ENCODE results near the gene MEIS1. TPM values are rescaled to one million over a fixed set of nuclear protein-coding genes. Genes with fewer than 3 reads are reported as not detected.

Gene MEIS1
- total and polyA plus RNA-seq, 2 experiments from 2014 or later, result 0.16 to 0.28 TPM

DNA sequence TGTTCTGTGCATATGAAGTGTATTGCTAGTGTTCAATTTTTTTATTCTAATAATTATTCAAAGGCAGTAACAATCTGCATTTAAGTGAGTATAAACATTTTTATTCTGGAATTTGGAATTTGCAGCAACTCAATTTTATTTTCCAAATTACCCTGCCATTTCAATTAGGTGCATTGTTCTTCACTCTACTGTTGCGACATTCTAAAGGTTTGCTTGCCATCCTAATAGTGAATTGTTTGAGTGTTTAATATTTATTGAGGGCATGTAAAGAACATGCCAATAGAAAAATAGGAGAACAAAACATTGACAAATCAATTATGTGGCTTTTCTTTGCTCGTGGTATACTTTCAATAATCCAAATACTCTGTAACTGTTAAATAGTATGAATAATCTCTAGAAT is 18.0 kb downstream of the MEIS1 start:
- Histone ChIP-seq H3K9me2 (ENCODE audit: insufficient read depth) (no peaks in the 10 kb centered on the region), H2AFZ (no peak overlapping the region), H4K20me1 (replicated peaks; ENCODE audit: insufficient read depth) (no peaks in the 10 kb centered on the region), H3K36me3 (ENCODE audit: insufficient read depth) (no peaks in the 10 kb centered on the region), H3K4me3 (no peak overlapping the region), H3K4me2 (no peak overlapping the region), H3K79me2 (replicated peaks; ENCODE audit: insufficient read depth) (no peaks in the 10 kb centered on the region), H3K27ac (ENCODE audit: low read depth) (no peak overlapping the region), H3K27me3 (ENCODE audit: insufficient read depth) (peaks cover 24% of the 10 kb centered on the region), H3F3A (replicated peaks; ENCODE audit: low read depth) (no peaks in the 10 kb centered on the region), H3K4me1 (ENCODE audit: insufficient read depth) (no peaks in the 10 kb centered on the region; the same call in 1 of the 2 replicates)
- TF ChIP-seq EZH2 (IDR thresholded peaks at IDR 0.05; ENCODE audit: low read depth, unreplicated experiment) (no peak), ZNF114 (CRISPR knock-in tag; IDR thresholded peaks at IDR 0.05) (no peak), CREB1 (CRISPR knock-in tag; IDR thresholded peaks at IDR 0.05; ENCODE audit: low read depth) (no peak), JUNB (IDR thresholded peaks at IDR 0.05; ENCODE audit: unreplicated experiment) (no peak), STAT1 (IDR thresholded peaks at IDR 0.05; ENCODE audit: unreplicated experiment) (no peak), POLR2AphosphoS5 (IDR thresholded peaks at IDR 0.05; ENCODE audit: low read depth) (no peak), EZH2phosphoT487 (IDR thresholded peaks at IDR 0.05; ENCODE audit: unreplicated experiment) (no peak), NANOG (IDR thresholded peaks at IDR 0.05; ENCODE audit: borderline replicate concordance) (no peak), ZNF331 (CRISPR knock-in tag; IDR thresholded peaks at IDR 0.05; ENCODE audit: low read depth) (no peak)
- TF ChIP-seq, protein P1, sequence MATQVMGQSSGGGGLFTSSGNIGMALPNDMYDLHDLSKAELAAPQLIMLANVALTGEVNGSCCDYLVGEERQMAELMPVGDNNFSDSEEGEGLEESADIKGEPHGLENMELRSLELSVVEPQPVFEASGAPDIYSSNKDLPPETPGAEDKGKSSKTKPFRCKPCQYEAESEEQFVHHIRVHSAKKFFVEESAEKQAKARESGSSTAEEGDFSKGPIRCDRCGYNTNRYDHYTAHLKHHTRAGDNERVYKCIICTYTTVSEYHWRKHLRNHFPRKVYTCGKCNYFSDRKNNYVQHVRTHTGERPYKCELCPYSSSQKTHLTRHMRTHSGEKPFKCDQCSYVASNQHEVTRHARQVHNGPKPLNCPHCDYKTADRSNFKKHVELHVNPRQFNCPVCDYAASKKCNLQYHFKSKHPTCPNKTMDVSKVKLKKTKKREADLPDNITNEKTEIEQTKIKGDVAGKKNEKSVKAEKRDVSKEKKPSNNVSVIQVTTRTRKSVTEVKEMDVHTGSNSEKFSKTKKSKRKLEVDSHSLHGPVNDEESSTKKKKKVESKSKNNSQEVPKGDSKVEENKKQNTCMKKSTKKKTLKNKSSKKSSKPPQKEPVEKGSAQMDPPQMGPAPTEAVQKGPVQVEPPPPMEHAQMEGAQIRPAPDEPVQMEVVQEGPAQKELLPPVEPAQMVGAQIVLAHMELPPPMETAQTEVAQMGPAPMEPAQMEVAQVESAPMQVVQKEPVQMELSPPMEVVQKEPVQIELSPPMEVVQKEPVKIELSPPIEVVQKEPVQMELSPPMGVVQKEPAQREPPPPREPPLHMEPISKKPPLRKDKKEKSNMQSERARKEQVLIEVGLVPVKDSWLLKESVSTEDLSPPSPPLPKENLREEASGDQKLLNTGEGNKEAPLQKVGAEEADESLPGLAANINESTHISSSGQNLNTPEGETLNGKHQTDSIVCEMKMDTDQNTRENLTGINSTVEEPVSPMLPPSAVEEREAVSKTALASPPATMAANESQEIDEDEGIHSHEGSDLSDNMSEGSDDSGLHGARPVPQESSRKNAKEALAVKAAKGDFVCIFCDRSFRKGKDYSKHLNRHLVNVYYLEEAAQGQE (IDR thresholded peaks at IDR 0.05; ENCODE audit: unreplicated experiment), result no peak
- TF ChIP-seq, protein P2, sequence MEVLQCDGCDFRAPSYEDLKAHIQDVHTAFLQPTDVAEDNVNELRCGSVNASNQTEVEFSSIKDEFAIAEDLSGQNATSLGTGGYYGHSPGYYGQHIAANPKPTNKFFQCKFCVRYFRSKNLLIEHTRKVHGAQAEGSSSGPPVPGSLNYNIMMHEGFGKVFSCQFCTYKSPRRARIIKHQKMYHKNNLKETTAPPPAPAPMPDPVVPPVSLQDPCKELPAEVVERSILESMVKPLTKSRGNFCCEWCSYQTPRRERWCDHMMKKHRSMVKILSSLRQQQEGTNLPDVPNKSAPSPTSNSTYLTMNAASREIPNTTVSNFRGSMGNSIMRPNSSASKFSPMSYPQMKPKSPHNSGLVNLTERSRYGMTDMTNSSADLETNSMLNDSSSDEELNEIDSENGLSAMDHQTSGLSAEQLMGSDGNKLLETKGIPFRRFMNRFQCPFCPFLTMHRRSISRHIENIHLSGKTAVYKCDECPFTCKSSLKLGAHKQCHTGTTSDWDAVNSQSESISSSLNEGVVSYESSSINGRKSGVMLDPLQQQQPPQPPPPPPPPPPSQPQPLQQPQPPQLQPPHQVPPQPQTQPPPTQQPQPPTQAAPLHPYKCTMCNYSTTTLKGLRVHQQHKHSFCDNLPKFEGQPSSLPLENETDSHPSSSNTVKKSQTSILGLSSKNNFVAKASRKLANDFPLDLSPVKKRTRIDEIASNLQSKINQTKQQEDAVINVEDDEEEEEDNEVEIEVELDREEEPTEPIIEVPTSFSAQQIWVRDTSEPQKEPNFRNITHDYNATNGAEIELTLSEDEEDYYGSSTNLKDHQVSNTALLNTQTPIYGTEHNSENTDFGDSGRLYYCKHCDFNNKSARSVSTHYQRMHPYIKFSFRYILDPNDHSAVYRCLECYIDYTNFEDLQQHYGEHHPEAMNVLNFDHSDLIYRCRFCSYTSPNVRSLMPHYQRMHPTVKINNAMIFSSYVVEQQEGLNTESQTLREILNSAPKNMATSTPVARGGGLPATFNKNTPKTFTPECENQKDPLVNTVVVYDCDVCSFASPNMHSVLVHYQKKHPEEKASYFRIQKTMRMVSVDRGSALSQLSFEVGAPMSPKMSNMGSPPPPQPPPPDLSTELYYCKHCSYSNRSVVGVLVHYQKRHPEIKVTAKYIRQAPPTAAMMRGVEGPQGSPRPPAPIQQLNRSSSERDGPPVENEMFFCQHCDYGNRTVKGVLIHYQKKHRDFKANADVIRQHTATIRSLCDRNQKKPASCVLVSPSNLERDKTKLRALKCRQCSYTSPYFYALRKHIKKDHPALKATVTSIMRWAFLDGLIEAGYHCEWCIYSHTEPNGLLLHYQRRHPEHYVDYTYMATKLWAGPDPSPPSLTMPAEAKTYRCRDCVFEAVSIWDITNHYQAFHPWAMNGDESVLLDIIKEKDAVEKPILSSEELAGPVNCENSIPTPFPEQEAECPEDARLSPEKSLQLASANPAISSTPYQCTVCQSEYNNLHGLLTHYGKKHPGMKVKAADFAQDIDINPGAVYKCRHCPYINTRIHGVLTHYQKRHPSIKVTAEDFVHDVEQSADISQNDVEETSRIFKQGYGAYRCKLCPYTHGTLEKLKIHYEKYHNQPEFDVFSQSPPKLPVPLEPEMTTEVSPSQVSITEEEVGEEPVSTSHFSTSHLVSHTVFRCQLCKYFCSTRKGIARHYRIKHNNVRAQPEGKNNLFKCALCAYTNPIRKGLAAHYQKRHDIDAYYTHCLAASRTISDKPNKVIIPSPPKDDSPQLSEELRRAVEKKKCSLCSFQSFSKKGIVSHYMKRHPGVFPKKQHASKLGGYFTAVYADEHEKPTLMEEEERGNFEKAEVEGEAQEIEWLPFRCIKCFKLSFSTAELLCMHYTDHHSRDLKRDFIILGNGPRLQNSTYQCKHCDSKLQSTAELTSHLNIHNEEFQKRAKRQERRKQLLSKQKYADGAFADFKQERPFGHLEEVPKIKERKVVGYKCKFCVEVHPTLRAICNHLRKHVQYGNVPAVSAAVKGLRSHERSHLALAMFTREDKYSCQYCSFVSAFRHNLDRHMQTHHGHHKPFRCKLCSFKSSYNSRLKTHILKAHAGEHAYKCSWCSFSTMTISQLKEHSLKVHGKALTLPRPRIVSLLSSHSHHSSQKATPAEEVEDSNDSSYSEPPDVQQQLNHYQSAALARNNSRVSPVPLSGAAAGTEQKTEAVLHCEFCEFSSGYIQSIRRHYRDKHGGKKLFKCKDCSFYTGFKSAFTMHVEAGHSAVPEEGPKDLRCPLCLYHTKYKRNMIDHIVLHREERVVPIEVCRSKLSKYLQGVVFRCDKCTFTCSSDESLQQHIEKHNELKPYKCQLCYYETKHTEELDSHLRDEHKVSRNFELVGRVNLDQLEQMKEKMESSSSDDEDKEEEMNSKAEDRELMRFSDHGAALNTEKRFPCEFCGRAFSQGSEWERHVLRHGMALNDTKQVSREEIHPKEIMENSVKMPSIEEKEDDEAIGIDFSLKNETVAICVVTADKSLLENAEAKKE (CRISPR knock-in tag; IDR thresholded peaks at IDR 0.05), result no peak
- TF ChIP-seq, protein P3, sequence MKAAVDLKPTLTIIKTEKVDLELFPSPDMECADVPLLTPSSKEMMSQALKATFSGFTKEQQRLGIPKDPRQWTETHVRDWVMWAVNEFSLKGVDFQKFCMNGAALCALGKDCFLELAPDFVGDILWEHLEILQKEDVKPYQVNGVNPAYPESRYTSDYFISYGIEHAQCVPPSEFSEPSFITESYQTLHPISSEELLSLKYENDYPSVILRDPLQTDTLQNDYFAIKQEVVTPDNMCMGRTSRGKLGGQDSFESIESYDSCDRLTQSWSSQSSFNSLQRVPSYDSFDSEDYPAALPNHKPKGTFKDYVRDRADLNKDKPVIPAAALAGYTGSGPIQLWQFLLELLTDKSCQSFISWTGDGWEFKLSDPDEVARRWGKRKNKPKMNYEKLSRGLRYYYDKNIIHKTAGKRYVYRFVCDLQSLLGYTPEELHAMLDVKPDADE (IDR thresholded peaks at IDR 0.05), result no peak
- DNase-seq (ENCODE audit: low spot score) (no peak), ATAC-seq (no peak)
- H3K4me1 Mint-ChIP-seq, result no peaks in the 10 kb centered on the region
- H3K9me3 Mint-ChIP-seq, result no peaks in the 10 kb centered on the region
- no peak overlapping the region for H3K27ac Mint-ChIP-seq
- no peaks in the 10 kb centered on the region for H3K27me3 Mint-ChIP-seq (ENCODE audit: insufficient read depth, low read depth, poor library complexity)
- no peak overlapping the region for H3K4me3 Mint-ChIP-seq
- H3K36me3 Mint-ChIP-seq (ENCODE audit: low read depth), result no peaks in the 10 kb centered on the region
